ENCODE measurements around the gene TMX4.

- TF ChIP-seq CTCF (IDR thresholded peaks at IDR 0.05) (no peak), POLR2A (IDR thresholded peaks at IDR 0.05) (no peak)
These were observed 24.8 kb downstream of the TMX4 start for GRCh38 chr20:7994809-7995208.
